Prostate gland (tissue), 2 donors: ENCODE data around the gene ABCA7.

Experiments used
- POLR2AphosphoS5 ChIP-seq: sonication (generic); formaldehyde crosslinking; IDR thresholded peaks from one replicate; pipeline ENCODE4 v1.6.1; 2017; ENCODE audit warnings: antibody characterized with exemption
- TF ChIP-seq, protein P1 (sequence below), 4 experiments: fragments of 200-600 bp in 2 of 4; fragments of 450-650 bp in 2 of 4; sonication (generic) in 2 of 4; IDR thresholded peaks; 1 replicate in 3 of 4; 2 replicates in 1 of 4; pipeline ENCODE4 v1.5.1; 2016 to 2019; ENCODE audit warnings: antibody characterized with exemption in 4 of 4, mild to moderate bottlenecking in 2 of 4, moderate library complexity in 2 of 4

DNA sequence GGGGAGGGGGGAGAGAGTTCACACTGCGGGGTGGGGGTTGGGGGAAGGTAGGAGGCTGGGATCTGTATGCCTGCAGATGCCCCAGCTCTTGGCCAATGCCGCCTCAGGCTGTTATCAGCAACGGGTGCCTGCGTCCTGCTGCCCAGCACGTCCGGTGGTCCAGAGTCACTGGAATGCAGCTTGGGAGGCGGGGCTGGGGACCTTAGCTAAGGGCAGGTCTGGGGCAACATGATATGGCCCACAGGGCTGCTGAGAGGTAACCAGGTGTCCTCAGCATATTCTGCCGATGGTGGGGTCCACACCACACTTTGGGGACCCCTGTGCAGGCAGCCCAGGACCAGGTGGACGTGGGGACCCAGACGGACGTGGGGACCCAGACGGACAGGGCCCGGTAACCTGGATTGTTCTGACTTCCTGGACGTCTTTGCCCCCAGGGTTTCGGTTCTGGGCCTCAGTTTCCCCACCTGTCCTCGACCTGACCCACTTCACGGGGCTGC lies 26.4 kb downstream of the ABCA7 start:
- no peak for TF ChIP-seq POLR2AphosphoS5
- TF ChIP-seq, protein P1, sequence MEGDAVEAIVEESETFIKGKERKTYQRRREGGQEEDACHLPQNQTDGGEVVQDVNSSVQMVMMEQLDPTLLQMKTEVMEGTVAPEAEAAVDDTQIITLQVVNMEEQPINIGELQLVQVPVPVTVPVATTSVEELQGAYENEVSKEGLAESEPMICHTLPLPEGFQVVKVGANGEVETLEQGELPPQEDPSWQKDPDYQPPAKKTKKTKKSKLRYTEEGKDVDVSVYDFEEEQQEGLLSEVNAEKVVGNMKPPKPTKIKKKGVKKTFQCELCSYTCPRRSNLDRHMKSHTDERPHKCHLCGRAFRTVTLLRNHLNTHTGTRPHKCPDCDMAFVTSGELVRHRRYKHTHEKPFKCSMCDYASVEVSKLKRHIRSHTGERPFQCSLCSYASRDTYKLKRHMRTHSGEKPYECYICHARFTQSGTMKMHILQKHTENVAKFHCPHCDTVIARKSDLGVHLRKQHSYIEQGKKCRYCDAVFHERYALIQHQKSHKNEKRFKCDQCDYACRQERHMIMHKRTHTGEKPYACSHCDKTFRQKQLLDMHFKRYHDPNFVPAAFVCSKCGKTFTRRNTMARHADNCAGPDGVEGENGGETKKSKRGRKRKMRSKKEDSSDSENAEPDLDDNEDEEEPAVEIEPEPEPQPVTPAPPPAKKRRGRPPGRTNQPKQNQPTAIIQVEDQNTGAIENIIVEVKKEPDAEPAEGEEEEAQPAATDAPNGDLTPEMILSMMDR (IDR thresholded peaks at IDR 0.05): no peak
